HepG2 (cell line): ENCODE data around the gene TENT4B. TPM values are rescaled to one million over a fixed set of nuclear protein-coding genes. Genes with fewer than 3 reads are reported as not detected.

Source experiments
- ATAC-seq: fragments of 200-7000 bp; cut with Tn5 transposase; 3 replicates; pipeline ENCODE4 v1.9.1; 2020; ENCODE audit warnings: mild to moderate bottlenecking, moderate library complexity
- BruUV-seq: library from RNA; stranded (reverse); fragments of 400-500 nt; replicated peaks from 2 replicates; lab custom pipeline; 2021; lab: Mats Ljungman, UMichigan
- CTCF ChIA-PET: fragments of 300-600 bp; formaldehyde crosslinking; extraction: SDS; loops from one replicate; lab custom pipeline; 2021; ENCODE audit warnings: low total read pairs, inconsistent platforms, low intra/inter-chr PET ratio; lab: Yijun Ruan, JAX
- POLR2A ChIA-PET: fragments of 350-600 bp; sonication (Branson Sonifier 250); formaldehyde crosslinking; loops from one replicate; lab custom pipeline; 2020; ENCODE audit warnings: antibody characterized with exemption, inconsistent platforms; lab: Yijun Ruan, JAX
- DNase-seq: peaks from one replicate; pipeline ENCODE4 v3.0.0-alpha.2; 2015; ENCODE audit warnings: low spot score
- FAIRE-seq: peaks from 3 replicates; lab custom pipeline; 2011; peaks lifted over from hg19 to GRCh38; lab: Jason Lieb, UNC
- H2AFZ ChIP-seq: one replicate; pipeline ENCODE4 v1.6.1; 2011; ENCODE audit warnings: low read length, inconsistent platforms
- H3K27ac ChIP-seq: fragments of 300-600 bp; 3 replicates; pipeline ENCODE4 v1.8.0; 2011; ENCODE audit warnings: mixed run types, mild to moderate bottlenecking, mixed read lengths, low read length, inconsistent platforms; ENCODE audit not compliant: insufficient read depth; ENCODE audit errors: extremely low read length
- H3K27me3 ChIP-seq, 2 experiments: fragments of 200-600 bp in 1 of 2; 2 replicates in 1 of 2; 3 replicates in 1 of 2; pipeline versions ENCODE4 v1.6.0 to v1.8.0; 2011; ENCODE audit warnings: low read length in 2 of 2, mild to moderate bottlenecking in 2 of 2, moderate library complexity in 2 of 2, inconsistent platforms in 1 of 2; ENCODE audit not compliant: insufficient read depth in 2 of 2, control insufficient read depth in 1 of 2
- H3K36me3 ChIP-seq, 2 experiments: fragments of 200-600 bp in 1 of 2; replicated peaks in 1 of 2; 2 replicates in 1 of 2; 3 replicates in 1 of 2; pipeline versions ENCODE4 v1.5.1 to v1.8.0; 2011; ENCODE audit warnings: low read length in 2 of 2, inconsistent platforms in 1 of 2; ENCODE audit not compliant: insufficient read depth in 2 of 2, control insufficient read depth in 1 of 2
- H3K4me1 ChIP-seq: 2 replicates; pipeline ENCODE4 v1.5.1; 2012; ENCODE audit warnings: low read length, inconsistent platforms; ENCODE audit not compliant: insufficient read depth
- H3K4me2 ChIP-seq: 2 replicates; pipeline ENCODE4 v1.6.0; 2011; ENCODE audit warnings: low read depth, low read length, inconsistent platforms
- H3K4me3 ChIP-seq, 3 experiments: fragments of 200-600 bp in 1 of 3; sonication (generic), shearing (Covaris generic) in 1 of 3; replicated peaks in 1 of 3; 2 replicates each; pipeline ENCODE4 v1.5.1; 2011 to 2016; ENCODE audit warnings: low read length in 3 of 3, inconsistent platforms in 2 of 3, low read depth in 2 of 3, mild to moderate bottlenecking in 2 of 3, control low read depth in 1 of 3, mixed read lengths in 1 of 3; ENCODE audit not compliant: insufficient read depth in 1 of 3
- H3K79me2 ChIP-seq: one replicate; pipeline ENCODE4 v1.6.1; 2011; ENCODE audit warnings: low read length, inconsistent platforms; ENCODE audit not compliant: insufficient read depth
- H3K9ac ChIP-seq: 2 replicates; pipeline ENCODE4 v1.6.0; 2011; ENCODE audit warnings: mild to moderate bottlenecking, low read depth, low read length, inconsistent platforms; ENCODE audit not compliant: insufficient read depth
- H3K9me3 ChIP-seq: 2 replicates; pipeline ENCODE4 v1.5.1; 2012; ENCODE audit warnings: mild to moderate bottlenecking, low read length
- H4K20me1 ChIP-seq: 2 replicates; pipeline ENCODE4 v1.6.0; 2011; ENCODE audit warnings: inconsistent platforms, mild to moderate bottlenecking, low read length, moderate library complexity; ENCODE audit not compliant: insufficient read depth
- ASH2L ChIP-seq: fragments of 300-600, 200-600 bp; sonication (generic); IDR thresholded peaks from 2 replicates; pipeline ENCODE4 v1.7.0; 2017; ENCODE audit warnings: low read depth, mild to moderate bottlenecking, moderate library complexity, mixed read lengths, low read length; ENCODE audit not compliant: insufficient read length
- HNRNPL ChIP-seq: fragments of 200-400 bp; formaldehyde crosslinking; IDR thresholded peaks from 2 replicates; pipeline ENCODE4 v1.6.1; 2017; ENCODE audit warnings: mild to moderate bottlenecking, low read depth, low read length
- MEF2D ChIP-seq: sonication (generic); formaldehyde crosslinking; IDR thresholded peaks from 2 replicates; pipeline ENCODE4 v1.5.1; 2020; ENCODE audit warnings: mild to moderate bottlenecking, missing genetic modification reagents
- NFYC ChIP-seq: IDR thresholded peaks from 2 replicates; pipeline ENCODE4 v1.6.1; 2016; ENCODE audit warnings: missing genetic modification reagents, missing compliant biosample characterization
- PTBP1 ChIP-seq: fragments of 200-400 bp; formaldehyde crosslinking; IDR thresholded peaks from 2 replicates; pipeline ENCODE4 v1.6.1; 2018; ENCODE audit warnings: low read length, low read depth; ENCODE audit not compliant: poor library complexity, severe bottlenecking
- RXRA ChIP-seq: sonication (generic); formaldehyde crosslinking; IDR thresholded peaks from 2 replicates; pipeline ENCODE4 v1.5.1; 2020; ENCODE audit warnings: missing genetic modification reagents
- SP4 ChIP-seq: sonication (generic); formaldehyde crosslinking; IDR thresholded peaks from 2 replicates; pipeline ENCODE4 v1.8.1; 2023; ENCODE audit warnings: mild to moderate bottlenecking, missing genetic modification reagents
- TERF1 ChIP-seq: sonication (generic); formaldehyde crosslinking; IDR thresholded peaks from 2 replicates; pipeline ENCODE4 v1.8.0; 2022; ENCODE audit warnings: mild to moderate bottlenecking, missing genetic modification reagents, moderate library complexity
- ZBTB38 ChIP-seq: sonication (generic); formaldehyde crosslinking; IDR thresholded peaks from 2 replicates; pipeline ENCODE4 v1.5.1; 2020; ENCODE audit warnings: mild to moderate bottlenecking, missing genetic modification reagents
- ZFX ChIP-seq: sonication (generic); formaldehyde crosslinking; IDR thresholded peaks from 2 replicates; pipeline ENCODE4 v1.4.0; 2020; ENCODE audit warnings: mild to moderate bottlenecking, low read depth, missing genetic modification reagents, moderate library complexity
- ZFY ChIP-seq: sonication (generic); formaldehyde crosslinking; IDR thresholded peaks from 2 replicates; pipeline ENCODE4 v1.4.0; 2020; ENCODE audit warnings: missing genetic modification reagents
- ZNF205 ChIP-seq: IDR thresholded peaks from 2 replicates; pipeline ENCODE4 v1.6.1; 2018; ENCODE audit warnings: missing biosample characterization, missing genetic modification reagents
- ZNF24 ChIP-seq: fragments of 450-650 bp; IDR thresholded peaks from 2 replicates; pipeline ENCODE4 v1.6.1; 2017; ENCODE audit warnings: antibody characterized with exemption, mild to moderate bottlenecking
- ZNF280D ChIP-seq: sonication (generic); formaldehyde crosslinking; IDR thresholded peaks from 2 replicates; pipeline ENCODE4 v1.5.1; 2020; ENCODE audit warnings: mild to moderate bottlenecking, missing genetic modification reagents
- ZNF547 ChIP-seq: sonication (generic); formaldehyde crosslinking; IDR thresholded peaks from 2 replicates; pipeline ENCODE4 v1.5.1; 2020; ENCODE audit warnings: mild to moderate bottlenecking, missing genetic modification reagents
- ZNF564 ChIP-seq: sonication (generic); formaldehyde crosslinking; IDR thresholded peaks from 2 replicates; pipeline ENCODE4 v1.8.1; 2023; ENCODE audit warnings: mild to moderate bottlenecking, missing genetic modification reagents
- ZNF616 ChIP-seq: sonication (generic); formaldehyde crosslinking; IDR thresholded peaks from 2 replicates; pipeline ENCODE4 v1.5.0; 2020; ENCODE audit warnings: low read depth, mild to moderate bottlenecking, missing genetic modification reagents
- ZNF768 ChIP-seq: sonication (generic); formaldehyde crosslinking; IDR thresholded peaks from 2 replicates; pipeline ENCODE4 v1.4.0; 2020; ENCODE audit warnings: missing genetic modification reagents
- ZNF775 ChIP-seq: sonication (generic); formaldehyde crosslinking; IDR thresholded peaks from 2 replicates; pipeline ENCODE4 v1.4.0; 2020; ENCODE audit warnings: missing genetic modification reagents, mild to moderate bottlenecking, moderate library complexity, borderline replicate concordance
- ZNF781 ChIP-seq: sonication (generic); formaldehyde crosslinking; IDR thresholded peaks from 2 replicates; pipeline ENCODE4 v1.5.1; 2020; ENCODE audit warnings: borderline replicate concordance, mild to moderate bottlenecking, missing genetic modification reagents; ENCODE audit errors: not compliant biosample characterization
- WGBS: methylation state at CpG from one replicate; pipeline ENCODE4 v1.1.6; 2017; ENCODE audit warnings: low lambda C conversion rate; 5-methylcytosine and 5-hydroxymethylcytosine counted together
- in situ Hi-C: cut with HindIII; loops from 2 replicates; pipeline ENCODE4 v1.10.0; 2017; ENCODE audit warnings: low pct_unique_long_range_greater_than_20kb; ENCODE audit not compliant: extremely low pct_ligation_motif_present
- intact Hi-C: fragments of 100-400 bp; cut with micrococcal nuclease; formaldehyde crosslinking; loops from one replicate; pipeline ENCODE4 v1.10.0; 2022; ENCODE audit not compliant: unreplicated experiment
- polyA plus RNA-seq, 8 experiments: library from polyadenylated mRNA; depleted of rRNA in 3 of 8; stranded (reverse) in 7 of 8; unstranded in 1 of 8; fragments of >200 nt; fragmentation: Illumina TruSeq in 4 of 8; extraction: Trizol in 4 of 8; gene quantifications; 2 replicates each; pipeline versions ENCODE4 v1.2.1 to v1.2.3, GENCODE V29; 2011 to 2016; ENCODE audit warnings: low read depth in 4 of 8, missing spikeins in 1 of 8, mixed read lengths in 1 of 8; ENCODE audit not compliant: insufficient read depth in 1 of 8
- total RNA-seq, 5 experiments: library from RNA; depleted of rRNA; stranded (reverse); fragments of >200 nt; fragmentation: Illumina TruSeq; extraction: Trizol; gene quantifications; 2 replicates each; pipeline ENCODE4 v1.2.3, GENCODE V29; 2016; ENCODE audit warnings: low read depth in 1 of 5

Gene TENT4B
- total and polyA plus RNA-seq, 2 of the 13 experiments (the other 11 are each of a cell fraction or from before 2014, with no cell fraction given), result 15.0 to 32.8 TPM

- H3K36me3 ChIP-seq, result no peaks in the 10 kb centered on the region
- H3K79me2 ChIP-seq, result no peaks in the 10 kb centered on the region
- peaks cover 0 to 29% of the 10 kb centered on the region in 2 experiments; a peak in 4 of 5 replicates for H3K27me3 ChIP-seq
- H3K9ac ChIP-seq, result peak overlapping the region; percentile 58
- TSS peak; percentile 50 for BruUV-seq
- intact Hi-C loops, result loop anchor here (5.0 to 10.0 kb wide), 2 partner anchors 111 to 418 kb away; no protein-coding TSS in a partner anchor
- peak overlapping the region; percentile 89 for H3K4me2 ChIP-seq
- peaks cover 25% of the 10 kb centered on the region for H3K4me1 ChIP-seq
- ATAC-seq (peak; percentile 57), FAIRE-seq (no peak), DNase-seq (no peak)
- in situ Hi-C loops, result loop anchor here (10.0 kb wide), 1 partner anchor 118 kb away; the partner anchor contains the start of gene BRD7
- WGBS, result 22% methylated on average over 20 of the region's 46 CpGs
- H3K9me3 ChIP-seq, result no peaks in the 10 kb centered on the region
- no peak overlapping the region for H3K27ac ChIP-seq
- H2AFZ ChIP-seq, result no peak overlapping the region
- peak overlapping the region; percentile 79 to 85 (median 81) for H3K4me3 ChIP-seq
- ChIA-PET CTCF (no interaction called here), POLR2A (interaction anchor here (1.1 kb wide), 1 partner anchor 14 kb away, joined by 3 read pairs; no protein-coding TSS in a partner anchor)
- H4K20me1 ChIP-seq, result no peaks in the 10 kb centered on the region
- peak; percentile 41; the same call in 1 of the 2 replicates for TF ChIP-seq MEF2D
- TF ChIP-seq SP4 (CRISPR knock-in tag), result no peak
- TF ChIP-seq ZNF205 (CRISPR knock-in tag), result peak; percentile 52; the same call in 1 of the 2 replicates
- TF ChIP-seq TERF1 (CRISPR knock-in tag), result 0 out of 2 replicates have a peak, but pooled peaks have one; percentile 56
- TF ChIP-seq ZBTB38 (CRISPR knock-in tag), result no peak
- TF ChIP-seq ZFY (CRISPR knock-in tag), result peak; percentile 48; the same call in 1 of the 2 replicates
- TF ChIP-seq PTBP1, result peak; percentile 60
- peak; percentile 30 for TF ChIP-seq ASH2L
- no peak for TF ChIP-seq ZNF775 (CRISPR knock-in tag)
- TF ChIP-seq ZNF24, result peak; percentile 77
- no peak for TF ChIP-seq ZNF781 (CRISPR knock-in tag)
- 0 out of 2 replicates have a peak, but pooled peaks have one; percentile 30 for TF ChIP-seq ZNF564
- peak; percentile 55; the same call in 1 of the 2 replicates for TF ChIP-seq ZNF768
- TF ChIP-seq NFYC, result no peak
- TF ChIP-seq RXRA (CRISPR knock-in tag), result 0 out of 2 replicates have a peak, but pooled peaks have one; percentile 35
- 0 out of 2 replicates have a peak, but pooled peaks have one; percentile 61 for TF ChIP-seq HNRNPL
- TF ChIP-seq ZNF616 (CRISPR knock-in tag), result no peak
- TF ChIP-seq ZFX, result peak; percentile 53
- TF ChIP-seq ZNF547, result peak; percentile 28; the same call in 1 of the 2 replicates
- TF ChIP-seq ZNF280D (CRISPR knock-in tag), result peak; percentile 63; the same call in 1 of the 2 replicates
Measured at GRCh38 chr16:50246299-50247122, 93.4 kb downstream of the TENT4B start.
